Mononuclear cell (primary cell): ENCODE data around the gene TMEM134. TPM values are rescaled to one million over a fixed set of nuclear protein-coding genes. Genes with fewer than 3 reads are reported as not detected.

Source experiments
- H3K27me3 ChIP-seq: 2 replicates; pipeline ENCODE4 v1.6.0; 2011; ENCODE audit warnings: low read length, control low read depth; ENCODE audit not compliant: insufficient read depth
- H3K4me1 ChIP-seq: 2 replicates; pipeline ENCODE4 v1.5.1; 2011; ENCODE audit warnings: mild to moderate bottlenecking, low read length, control low read depth; ENCODE audit not compliant: insufficient read depth
- H3K4me3 ChIP-seq: 2 replicates; pipeline ENCODE4 v1.5.1; 2011; ENCODE audit warnings: mild to moderate bottlenecking, low read length, moderate library complexity
- H3K9me3 ChIP-seq: 2 replicates; pipeline ENCODE4 v1.5.1; 2011; ENCODE audit warnings: low read depth, mild to moderate bottlenecking, control low read depth, low read length
- total RNA-seq: library from RNA; depleted of rRNA; stranded (reverse); fragments of >200 nt; gene quantifications from one replicate; pipeline ENCODE4 v1.2.3, GENCODE V29; 2012

TMEM134 gene
- total RNA-seq, 1 donor: 18.4 TPM

DNA sequence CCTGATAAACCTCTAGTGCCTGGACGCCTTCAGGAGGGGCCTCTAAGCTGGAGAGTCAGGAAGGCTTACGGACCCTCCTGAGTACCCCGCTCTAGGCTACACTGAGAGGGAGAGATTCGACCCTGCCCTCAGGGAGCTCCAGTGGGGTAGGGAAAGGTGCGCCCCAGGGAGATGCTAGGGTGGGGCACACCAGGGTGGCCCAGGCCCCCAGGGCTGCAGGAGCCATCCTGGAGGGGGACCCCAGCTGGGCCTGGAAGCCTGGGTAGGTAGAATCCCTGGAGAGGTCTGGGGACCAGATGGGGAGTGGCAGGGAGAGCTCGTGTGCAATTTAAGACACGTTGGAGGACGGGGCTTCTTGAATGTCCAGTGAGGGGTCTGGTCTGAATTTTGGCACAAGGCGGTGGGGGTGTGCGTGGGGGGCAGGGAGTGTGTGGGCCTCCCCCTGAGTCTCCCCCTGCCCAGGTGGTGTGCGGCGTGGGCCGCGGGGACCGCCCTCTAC lies 48.9 kb downstream of the TMEM134 start:
- no peaks in the 10 kb centered on the region for H3K9me3 ChIP-seq
- H3K4me3 ChIP-seq: peak overlapping the region; percentile 46
- no peaks in the 10 kb centered on the region for H3K27me3 ChIP-seq
- H3K4me1 ChIP-seq: peaks cover 56% of the 10 kb centered on the region

DNA sequence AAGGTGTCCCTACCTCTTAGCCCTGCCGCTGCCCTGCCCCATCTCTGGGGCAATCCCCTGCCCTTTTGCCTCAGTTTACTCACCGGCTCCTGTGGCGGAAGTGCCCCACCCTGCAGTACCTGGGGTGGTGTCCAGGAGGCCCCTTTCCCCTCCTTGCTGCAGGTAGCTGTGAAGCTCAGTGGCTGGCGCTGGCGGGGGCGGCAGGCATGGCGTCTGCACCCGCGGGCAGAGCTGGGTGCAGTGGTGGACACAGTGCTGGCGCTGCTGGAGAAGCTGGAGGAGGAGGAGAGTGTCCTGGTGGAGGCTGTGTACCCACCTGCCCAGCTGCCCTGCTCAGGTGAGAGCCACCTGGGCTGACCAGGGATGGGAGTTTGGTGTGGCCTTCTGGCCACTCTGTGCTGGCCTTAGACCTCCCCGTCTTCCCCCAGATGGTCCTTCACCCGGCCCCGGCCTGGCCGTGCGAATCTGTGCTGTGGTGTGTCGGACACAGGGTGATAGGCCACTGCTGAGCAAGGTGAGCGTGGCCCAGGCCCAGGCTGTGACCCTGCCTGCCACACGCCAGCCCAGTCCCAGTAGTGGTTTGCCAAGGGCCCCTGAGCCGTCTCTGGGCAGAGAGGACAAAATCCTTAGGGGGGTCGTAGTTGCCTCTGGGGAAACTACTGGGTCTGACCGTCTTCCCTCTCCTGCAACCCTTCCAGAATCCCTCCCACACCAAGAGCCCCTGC lies 49.6 kb downstream of the TMEM134 start:
- H3K4me3 ChIP-seq: no peak overlapping the region
- no peaks in the 10 kb centered on the region for H3K9me3 ChIP-seq
- H3K27me3 ChIP-seq: peaks cover 5% of the 10 kb centered on the region

DNA sequence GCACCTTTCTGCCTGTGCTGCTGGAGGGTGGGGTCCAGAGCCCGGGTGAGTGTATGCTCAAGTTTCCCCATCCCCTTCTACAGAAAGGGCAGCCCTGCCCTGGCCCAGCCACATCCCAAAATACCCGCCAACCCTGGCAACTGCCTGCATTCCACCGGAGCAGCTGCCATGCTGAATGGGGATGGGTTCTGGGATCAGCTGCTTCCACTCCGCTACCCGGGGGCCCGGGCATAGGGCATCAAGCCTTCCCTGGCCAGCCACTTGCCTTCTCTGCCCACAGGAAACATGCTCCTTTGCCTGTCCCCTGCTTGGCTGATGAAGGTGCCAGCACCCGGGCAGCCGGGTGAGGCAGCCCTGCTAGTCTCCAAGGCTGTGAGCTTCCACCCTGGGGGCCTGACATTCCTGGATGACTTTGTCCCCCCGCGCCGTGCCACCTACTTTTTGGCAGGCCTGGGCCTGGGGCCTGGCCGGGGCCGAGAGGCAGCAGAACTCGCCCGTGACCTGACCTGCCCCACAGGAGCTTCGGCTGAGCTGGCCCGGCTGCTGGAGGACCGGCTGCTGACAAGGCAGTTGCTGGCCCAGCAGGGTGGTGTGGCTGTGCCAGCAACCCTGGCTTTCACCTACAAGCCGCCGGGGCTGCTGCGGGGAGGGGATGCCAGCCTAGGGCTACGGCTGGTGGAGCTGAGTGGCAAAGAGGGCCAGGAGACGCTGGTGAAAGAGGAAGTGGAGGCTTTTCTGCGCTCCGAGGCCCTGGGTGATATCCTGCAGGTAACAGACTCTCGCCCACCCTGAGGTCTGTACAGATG lies 50.4 kb downstream of the TMEM134 start:
- Histone ChIP-seq H3K4me3 (no peak overlapping the region), H3K9me3 (no peaks in the 10 kb centered on the region), H3K27me3 (peaks cover 5% of the 10 kb centered on the region), H3K4me1 (peaks cover 69% of the 10 kb centered on the region)

More for the DNA sequence above, 49.6 kb downstream of the TMEM134 start:
- H3K4me1 ChIP-seq: peaks cover 63% of the 10 kb centered on the region

DNA sequence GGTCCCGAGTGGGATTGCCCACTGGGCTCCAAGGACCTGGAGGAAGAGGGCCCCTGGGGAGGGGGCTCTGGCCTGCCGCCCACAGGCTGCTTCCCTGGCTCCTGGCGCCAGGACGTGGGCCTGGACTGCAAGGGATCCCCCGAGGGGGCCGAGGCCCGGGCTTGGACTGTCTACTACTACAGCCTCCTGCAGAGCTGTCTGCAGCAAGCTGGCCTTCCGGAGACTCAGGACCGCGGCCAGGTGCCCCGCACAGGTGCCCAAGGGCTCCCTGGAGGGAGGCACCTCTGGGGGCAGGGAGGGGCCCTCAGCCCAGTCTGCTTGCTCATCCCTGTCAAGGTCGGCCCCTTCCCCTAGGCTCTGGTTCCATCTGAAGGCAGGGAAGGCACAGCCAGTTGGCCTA lies 51.6 kb downstream of the TMEM134 start:
- Histone ChIP-seq H3K4me3 (no peak overlapping the region), H3K27me3 (peaks cover 5% of the 10 kb centered on the region), H3K4me1 (peaks cover 82% of the 10 kb centered on the region), H3K9me3 (no peaks in the 10 kb centered on the region)

DNA sequence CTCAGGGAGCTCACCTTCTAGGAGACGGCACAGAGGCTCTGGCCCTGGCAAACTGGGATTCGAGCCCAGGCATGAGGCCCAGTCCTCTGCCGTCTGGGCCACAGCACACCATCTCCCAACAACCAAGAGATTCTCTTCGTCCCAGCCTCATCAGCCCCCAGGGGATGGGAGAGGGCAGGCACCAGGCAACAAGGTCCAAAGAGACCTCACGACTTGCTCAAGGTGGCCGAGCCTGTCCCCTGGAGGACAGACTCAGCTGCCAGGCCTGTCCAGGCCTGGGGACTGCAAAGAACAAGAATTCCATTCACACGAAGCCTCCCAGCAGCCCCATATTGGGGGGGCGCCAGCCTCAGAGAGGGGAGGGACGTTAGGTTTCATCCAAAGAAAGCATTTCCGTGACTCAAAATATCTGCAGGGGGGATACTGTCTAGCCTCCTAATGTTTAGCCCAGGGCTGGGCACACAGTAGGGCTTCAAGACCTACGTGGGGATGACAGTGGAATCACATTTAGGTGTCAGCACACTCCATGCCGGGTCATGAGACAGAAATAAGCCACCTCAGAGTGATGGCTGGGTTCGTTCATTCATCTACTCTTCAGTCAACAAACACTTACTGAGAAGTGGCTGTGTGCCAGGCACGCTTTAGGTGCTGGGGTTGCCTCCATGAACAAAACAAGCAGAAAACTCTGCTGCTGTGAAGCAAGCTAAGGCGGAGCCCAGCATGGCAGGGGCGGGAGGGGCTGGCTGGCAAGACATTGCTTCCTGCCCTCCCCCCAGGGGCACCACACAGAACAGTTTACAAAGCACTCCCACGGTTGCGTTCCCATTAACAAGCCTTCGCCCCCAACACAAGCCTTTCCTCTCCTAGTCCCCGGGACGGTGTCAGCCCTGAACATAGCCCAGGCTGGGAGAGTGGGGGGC lies 52.4 kb downstream of the TMEM134 start:
- Histone ChIP-seq H3K4me1 (peaks cover 89% of the 10 kb centered on the region), H3K9me3 (no peaks in the 10 kb centered on the region), H3K27me3 (peaks cover 5% of the 10 kb centered on the region), H3K4me3 (no peak overlapping the region)

DNA sequence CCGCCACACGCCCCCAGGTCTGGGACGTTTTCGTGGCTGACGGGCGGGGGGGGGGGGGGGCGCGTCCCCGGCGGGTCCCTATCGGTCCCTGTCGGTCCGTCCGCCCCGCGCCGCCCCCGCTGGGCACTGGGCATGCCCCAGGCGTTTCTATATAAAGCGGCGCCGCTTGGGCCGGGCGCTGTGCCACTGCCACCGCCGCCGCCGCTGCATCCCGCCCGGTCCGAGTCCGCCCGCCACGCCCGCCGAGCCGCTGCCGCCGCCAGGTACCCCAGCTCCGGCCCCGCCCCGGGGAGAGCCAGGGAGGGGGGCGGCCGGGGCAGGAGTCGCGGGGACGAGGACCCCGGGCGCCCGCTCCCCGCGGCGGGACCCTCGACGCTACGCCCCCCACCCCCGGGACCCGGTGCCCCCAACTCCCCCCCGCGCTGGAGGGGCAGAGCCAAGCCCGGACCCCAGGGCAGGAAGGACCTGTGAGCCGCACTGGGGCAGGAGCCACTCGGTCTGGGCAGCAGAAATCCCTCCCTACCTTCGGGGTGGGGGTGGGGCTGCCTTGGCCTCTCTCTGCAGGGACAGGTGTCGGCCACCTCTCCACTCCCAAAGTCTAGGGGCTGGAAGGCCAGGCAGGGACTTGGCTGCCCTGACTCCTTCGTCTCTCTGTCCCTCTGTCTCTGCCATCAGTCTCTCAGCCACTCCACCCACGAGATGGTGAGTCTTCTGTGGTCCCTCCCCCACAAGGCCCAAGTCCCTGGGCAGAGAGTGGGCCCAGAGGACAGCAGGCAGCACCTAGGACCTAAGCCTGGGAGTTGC lies 53.3 kb downstream of the TMEM134 start, which contains the start of gene CARNS1:
Gene CARNS1, plus strand, starts transcription at position 178 of the 804 bp plus-strand sequence. Its CDS starts 522 bp downstream, at position 700.
- peaks cover 5% of the 10 kb centered on the region for H3K27me3 ChIP-seq
- H3K4me1 ChIP-seq: peaks cover 93% of the 10 kb centered on the region
- no peaks in the 10 kb centered on the region for H3K9me3 ChIP-seq

DNA sequence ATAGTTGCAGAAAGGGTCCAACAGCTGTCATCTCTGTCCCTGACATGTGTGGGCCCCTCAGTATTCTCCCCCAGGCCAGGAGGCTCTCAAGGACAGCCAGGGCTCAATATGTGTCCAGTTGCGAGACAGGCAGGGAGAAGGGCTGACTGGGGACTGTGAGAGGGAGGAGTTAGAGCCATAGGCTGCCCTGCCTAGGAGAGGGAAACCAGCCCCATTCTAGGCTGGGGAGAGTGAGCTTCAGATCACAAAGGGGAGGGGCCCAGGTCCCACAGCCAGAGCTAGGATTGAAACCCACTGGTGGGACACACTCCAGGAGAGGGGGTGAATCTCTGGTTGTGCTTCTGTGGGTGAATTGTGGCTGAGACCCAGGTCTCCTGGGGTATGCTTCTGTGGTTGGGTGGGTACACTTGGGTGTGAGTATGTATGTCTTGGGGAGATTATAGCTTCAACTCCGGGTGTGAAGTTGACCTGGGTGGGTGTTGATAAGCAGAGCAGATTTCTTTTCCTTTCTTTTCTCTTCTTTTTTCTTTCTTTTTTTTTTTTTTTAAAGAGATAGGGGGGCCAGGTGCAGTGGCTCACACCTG lies 55.7 kb downstream of the TMEM134 start:
- Histone ChIP-seq H3K4me3 (no peak overlapping the region), H3K9me3 (no peaks in the 10 kb centered on the region), H3K27me3 (peaks cover 5% of the 10 kb centered on the region), H3K4me1 (peaks cover 93% of the 10 kb centered on the region)

More for the DNA sequence above, 53.3 kb downstream of the TMEM134 start, which contains the start of gene CARNS1:
- no peak within 1 kb of the TSS for H3K4me3 ChIP-seq

DNA sequence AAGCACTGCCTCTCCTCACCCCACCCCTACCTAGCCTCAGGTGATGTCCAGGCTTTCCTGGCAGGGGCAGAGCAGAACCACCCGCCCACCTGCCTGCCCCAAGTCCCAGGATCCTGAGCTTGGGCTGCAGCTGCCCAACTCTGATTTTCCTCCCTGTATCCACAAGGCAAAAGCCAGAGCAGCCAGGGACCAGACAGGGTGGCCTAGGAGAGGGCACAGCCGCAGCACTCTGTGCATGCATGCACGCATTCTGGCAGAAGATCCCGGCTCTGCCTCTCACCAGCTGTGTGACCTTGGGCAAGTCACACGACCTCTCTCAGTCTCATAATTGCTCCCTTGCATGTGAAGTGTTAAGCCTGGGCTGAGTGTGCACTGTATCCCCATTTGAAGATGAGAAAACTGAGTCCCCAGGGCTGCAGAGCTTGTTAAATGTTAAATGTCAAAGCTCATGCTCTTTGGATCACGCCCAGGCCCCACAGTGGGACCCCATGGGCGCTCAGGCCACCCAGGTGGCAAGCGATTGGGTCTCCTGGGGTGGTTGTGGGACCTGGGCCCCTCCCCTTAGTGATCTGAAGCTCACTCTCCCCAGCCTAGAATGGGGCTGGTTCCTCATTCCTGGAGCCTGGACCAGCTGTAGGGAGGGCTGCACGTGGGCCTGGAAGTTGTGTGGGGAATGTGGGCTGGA lies 56.4 kb downstream of the TMEM134 start:
- Histone ChIP-seq H3K27me3 (peaks cover 5% of the 10 kb centered on the region), H3K9me3 (no peaks in the 10 kb centered on the region), H3K4me3 (no peak overlapping the region), H3K4me1 (peaks cover 93% of the 10 kb centered on the region)

DNA sequence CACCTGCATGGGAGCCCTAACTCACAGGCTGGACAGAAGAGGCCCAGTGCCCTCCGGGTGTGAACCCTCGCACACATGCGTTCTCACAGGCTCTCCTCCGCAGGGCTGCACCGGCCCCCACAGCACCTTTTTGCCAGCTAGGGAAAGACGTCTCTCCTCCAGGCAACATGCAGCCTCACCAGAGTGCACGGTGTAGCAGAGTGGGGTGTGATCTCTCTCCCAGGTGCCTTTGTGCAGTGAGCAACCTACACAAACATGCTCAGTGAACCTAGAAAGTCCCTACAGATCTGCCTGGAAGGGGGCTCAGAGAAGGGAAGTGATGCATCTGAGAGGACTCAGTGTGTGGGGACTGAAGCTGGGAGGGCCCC lies 57.3 kb downstream of the TMEM134 start:
- H3K27me3 ChIP-seq: peaks cover 5% of the 10 kb centered on the region
- H3K9me3 ChIP-seq: no peaks in the 10 kb centered on the region
- H3K4me1 ChIP-seq: peaks cover 93% of the 10 kb centered on the region
- no peak overlapping the region for H3K4me3 ChIP-seq

Other genes starting within 250 kb of the TMEM134 start
- 185 TPM for gene GRK2, start 202.8 kb downstream of the TMEM134 start, total RNA-seq
- gene ANKRD13D, start 179.9 kb downstream of the TMEM134 start, total RNA-seq: 48.4 TPM
- gene SSH3, start 165.7 kb downstream of the TMEM134 start, total RNA-seq: 4.6 TPM
- gene POLD4, start 115.7 kb downstream of the TMEM134 start, total RNA-seq: 33.9 TPM
- gene CLCF1, start 95.7 kb downstream of the TMEM134 start, total RNA-seq: 11.0 TPM
- 7.8 TPM for gene RAD9A, start 77.3 kb downstream of the TMEM134 start, total RNA-seq
- 126 TPM for gene PPP1CA, start 67.4 kb downstream of the TMEM134 start, total RNA-seq
- gene TBC1D10C, start 65.2 kb downstream of the TMEM134 start, total RNA-seq: 51.6 TPM
- 3.3 TPM for gene CARNS1, start 53.6 kb downstream of the TMEM134 start, total RNA-seq
- gene RPS6KB2, start 40.8 kb downstream of the TMEM134 start, total RNA-seq: 52.1 TPM
- gene PTPRCAP, start 31.6 kb downstream of the TMEM134 start, total RNA-seq: 137 TPM
- gene CORO1B, start 25.8 kb downstream of the TMEM134 start, total RNA-seq: 28.1 TPM
- gene GPR152, start 16.5 kb downstream of the TMEM134 start, total RNA-seq: not detected
- gene CABP4, start 13.9 kb downstream of the TMEM134 start, total RNA-seq: 2.6 TPM
- 77.2 TPM for gene AIP, start 13.8 kb upstream of the TMEM134 start, total RNA-seq
- 62.0 TPM for gene PITPNM1, start 36.1 kb upstream of the TMEM134 start, total RNA-seq
- 9.7 TPM for gene CDK2AP2, start 38.9 kb upstream of the TMEM134 start, total RNA-seq
- not detected for gene CABP2, start 54.2 kb upstream of the TMEM134 start, total RNA-seq
- 294 TPM for gene GSTP1, start 114.6 kb upstream of the TMEM134 start, total RNA-seq
- gene NDUFV1, start 137.7 kb upstream of the TMEM134 start, total RNA-seq: 90.1 TPM
- 2.3 TPM for gene NUDT8, start 160.7 kb upstream of the TMEM134 start, total RNA-seq
- gene TBX10, start 170.5 kb upstream of the TMEM134 start, total RNA-seq: not detected
- gene ACY3, start 181.5 kb upstream of the TMEM134 start, total RNA-seq: 0.31 TPM
- gene ALDH3B2, start 205.4 kb upstream of the TMEM134 start, total RNA-seq: not detected